ENCODE results near the gene SGMS1.

DNA sequence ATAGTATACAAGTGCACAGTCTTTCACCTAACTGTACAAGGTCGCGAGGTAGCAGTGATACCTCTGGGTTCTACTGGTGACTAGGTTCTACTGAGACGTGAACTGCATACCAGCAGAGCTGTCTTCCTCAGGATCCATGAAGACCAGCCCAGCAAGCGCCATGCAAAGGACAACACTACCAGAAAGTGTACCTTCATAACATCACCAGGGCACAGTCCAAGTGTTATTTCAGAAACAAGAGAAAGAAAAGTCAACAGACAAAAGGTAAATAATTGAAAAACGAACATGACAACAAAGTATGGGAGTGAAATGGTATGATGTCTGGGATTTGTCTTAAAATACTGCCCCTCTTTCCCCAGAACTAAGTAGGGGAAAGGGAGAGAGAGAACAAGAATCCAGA, 231.3 kb downstream of the SGMS1 start:
- TF ChIP-seq CTCF (IDR thresholded peaks at IDR 0.05) (no peak), POLR2A (IDR thresholded peaks at IDR 0.05) (no peak), POLR2AphosphoS5 (IDR thresholded peaks at IDR 0.05; ENCODE audit: insufficient read depth in 1 of 2, low read depth in 1 of 2) (no peak)

All from vagina (tissue), 2 donors.